Calu3 (cell line): ENCODE measurements around the gene LRRIQ1. TPM values are rescaled to one million over a fixed set of nuclear protein-coding genes. Genes with fewer than 3 reads are reported as not detected.

Source experiments
- BruUV-seq: library from RNA; stranded (reverse); fragments of 400-500 nt; replicated peaks from 2 replicates; lab custom pipeline; 2021; lab: Mats Ljungman, UMichigan
- CTCF ChIA-PET: fragments of 300-600 bp; sonication (Branson Sonifier 250); formaldehyde crosslinking; loops from one replicate; lab custom pipeline; 2022; ENCODE audit warnings: antibody characterized with exemption; lab: Charles Lee
- DNase-seq: peaks from one replicate; pipeline ENCODE4 v3.0.0; 2022
- H3K27ac Mint-ChIP-seq: one replicate; pipeline ENCODE4 v1.8.0; 2022; ENCODE audit warnings: mixed read lengths; ENCODE audit not compliant: unreplicated experiment
- H3K27me3 Mint-ChIP-seq: one replicate; pipeline ENCODE4 v1.8.0; 2022; ENCODE audit warnings: mixed read lengths; ENCODE audit not compliant: unreplicated experiment
- H3K36me3 Mint-ChIP-seq: one replicate; pipeline ENCODE4 v1.8.0; 2022; ENCODE audit warnings: mild to moderate bottlenecking, moderate library complexity, mixed read lengths; ENCODE audit not compliant: insufficient read depth, unreplicated experiment
- H3K4me1 Mint-ChIP-seq: one replicate; pipeline ENCODE4 v1.8.0; 2022; ENCODE audit warnings: mild to moderate bottlenecking, low read depth, mixed read lengths; ENCODE audit not compliant: unreplicated experiment
- H3K4me3 Mint-ChIP-seq: one replicate; pipeline ENCODE4 v1.8.0; 2022; ENCODE audit warnings: mild to moderate bottlenecking, low read depth, moderate library complexity, mixed read lengths; ENCODE audit not compliant: unreplicated experiment
- H3K9me3 Mint-ChIP-seq: one replicate; pipeline ENCODE4 v1.8.0; 2022; ENCODE audit warnings: low read depth, mixed read lengths; ENCODE audit not compliant: unreplicated experiment
- CTCF ChIP-seq: fragments of 200-600 bp; IDR thresholded peaks from one replicate; pipeline ENCODE4 v1.8.0; 2022; ENCODE audit warnings: antibody characterized with exemption; ENCODE audit not compliant: unreplicated experiment
- intact Hi-C: fragments of 100-400 bp; cut with micrococcal nuclease; formaldehyde crosslinking; loops from one replicate; pipeline ENCODE4 v1.10.0; 2022; ENCODE audit not compliant: unreplicated experiment
- total RNA-seq: library from RNA; stranded (reverse); gene quantifications from 2 replicates; pipeline ENCODE4 v1.2.3, GENCODE V29; 2022

LRRIQ1 gene
- total RNA-seq, 1 experiment from 2014 or later = 1.4 TPM

GRCh38 chr12:85057370-85057963 is 21.3 kb downstream of the LRRIQ1 start:
- no peaks in the 10 kb centered on the region for H3K4me1 Mint-ChIP-seq
- no peaks in the 10 kb centered on the region for H3K27me3 Mint-ChIP-seq
- H3K4me3 Mint-ChIP-seq = no peak overlapping the region
- peak; percentile 69 for TF ChIP-seq CTCF
- no peaks in the 10 kb centered on the region for H3K9me3 Mint-ChIP-seq
- H3K27ac Mint-ChIP-seq = no peak overlapping the region
- H3K36me3 Mint-ChIP-seq = no peaks in the 10 kb centered on the region
- BruUV-seq = no TSS peak
- intact Hi-C loops = loop anchor here (1.0 kb wide), 1 partner anchor 183 kb away; no protein-coding TSS in a partner anchor
- CTCF ChIA-PET = interaction anchor here (0.6 kb wide), 1 partner anchor 19 kb away, joined by 4 read pairs; no protein-coding TSS in a partner anchor
- peak; percentile 61 for DNase-seq

- BruUV-seq = no TSS peak
- H3K36me3 Mint-ChIP-seq = no peaks in the 10 kb centered on the region
- no peaks in the 10 kb centered on the region for H3K4me1 Mint-ChIP-seq
- no peak for DNase-seq
- no peaks in the 10 kb centered on the region for H3K27me3 Mint-ChIP-seq
- no peak for TF ChIP-seq CTCF
- no peak overlapping the region for H3K4me3 Mint-ChIP-seq
- H3K27ac Mint-ChIP-seq = no peak overlapping the region
- H3K9me3 Mint-ChIP-seq = no peaks in the 10 kb centered on the region
- intact Hi-C loops = no loop called here
- CTCF ChIA-PET = no interaction called here
These were observed 22.2 kb downstream of the LRRIQ1 start for GRCh38 chr12:85058339-85058738.

GRCh38 chr12:85059594-85059993 is 23.4 kb downstream of the LRRIQ1 start:
- intact Hi-C loops = no loop called here
- no TSS peak for BruUV-seq
- no peak for DNase-seq
- Mint-ChIP-seq H3K4me3 (no peak overlapping the region), H3K27me3 (no peaks in the 10 kb centered on the region), H3K27ac (no peak overlapping the region), H3K4me1 (no peaks in the 10 kb centered on the region), H3K36me3 (no peaks in the 10 kb centered on the region), H3K9me3 (no peaks in the 10 kb centered on the region)
- CTCF ChIA-PET = no interaction called here
- TF ChIP-seq CTCF = no peak

- Mint-ChIP-seq H3K27me3 (no peaks in the 10 kb centered on the region), H3K9me3 (no peaks in the 10 kb centered on the region), H3K4me3 (no peak overlapping the region), H3K4me1 (no peaks in the 10 kb centered on the region), H3K36me3 (no peaks in the 10 kb centered on the region), H3K27ac (no peak overlapping the region)
- DNase-seq = no peak
- CTCF ChIA-PET = no interaction called here
- intact Hi-C loops = no loop called here
- no TSS peak for BruUV-seq
- TF ChIP-seq CTCF = no peak
These were observed 24.8 kb downstream of the LRRIQ1 start for GRCh38 chr12:85060916-85061315.
